Effector memory CD4-positive, alpha-beta T cell (primary cell): ENCODE results near the gene SLC1A1.

Experiments used
- DNase-seq, 3 donors: peaks; one replicate each; pipeline ENCODE4 v3.0.0-alpha.2; 2020
- H3K27ac ChIP-seq: 2 replicates; pipeline ENCODE4 v1.7.0; 2013; ENCODE audit warnings: mild to moderate bottlenecking, low read length, moderate library complexity; ENCODE audit not compliant: insufficient read depth, poor library complexity, severe bottlenecking
- H3K27me3 ChIP-seq: replicated peaks from 2 replicates; pipeline ENCODE4 v1.7.0; 2013; ENCODE audit warnings: mild to moderate bottlenecking, low read length; ENCODE audit not compliant: insufficient read depth, control insufficient read depth, poor library complexity, severe bottlenecking
- H3K36me3 ChIP-seq: 2 replicates; pipeline ENCODE4 v1.7.0; 2013; ENCODE audit warnings: mild to moderate bottlenecking, low read length, moderate library complexity; ENCODE audit not compliant: control insufficient read depth, insufficient read depth
- H3K4me1 ChIP-seq: 2 replicates; pipeline ENCODE4 v1.7.0; 2013; ENCODE audit warnings: low read length, mild to moderate bottlenecking; ENCODE audit not compliant: control insufficient read depth, insufficient read depth, poor library complexity, severe bottlenecking
- H3K4me3 ChIP-seq: 2 replicates; pipeline ENCODE4 v1.7.0; 2013; ENCODE audit warnings: low read length, low read depth, mild to moderate bottlenecking; ENCODE audit not compliant: insufficient read depth, poor library complexity, severe bottlenecking
- H3K9me3 ChIP-seq: 2 replicates; pipeline ENCODE4 v1.7.0; 2013; ENCODE audit warnings: mild to moderate bottlenecking, low read length, moderate library complexity; ENCODE audit not compliant: control insufficient read depth

The SLC1A1 gene

DNA sequence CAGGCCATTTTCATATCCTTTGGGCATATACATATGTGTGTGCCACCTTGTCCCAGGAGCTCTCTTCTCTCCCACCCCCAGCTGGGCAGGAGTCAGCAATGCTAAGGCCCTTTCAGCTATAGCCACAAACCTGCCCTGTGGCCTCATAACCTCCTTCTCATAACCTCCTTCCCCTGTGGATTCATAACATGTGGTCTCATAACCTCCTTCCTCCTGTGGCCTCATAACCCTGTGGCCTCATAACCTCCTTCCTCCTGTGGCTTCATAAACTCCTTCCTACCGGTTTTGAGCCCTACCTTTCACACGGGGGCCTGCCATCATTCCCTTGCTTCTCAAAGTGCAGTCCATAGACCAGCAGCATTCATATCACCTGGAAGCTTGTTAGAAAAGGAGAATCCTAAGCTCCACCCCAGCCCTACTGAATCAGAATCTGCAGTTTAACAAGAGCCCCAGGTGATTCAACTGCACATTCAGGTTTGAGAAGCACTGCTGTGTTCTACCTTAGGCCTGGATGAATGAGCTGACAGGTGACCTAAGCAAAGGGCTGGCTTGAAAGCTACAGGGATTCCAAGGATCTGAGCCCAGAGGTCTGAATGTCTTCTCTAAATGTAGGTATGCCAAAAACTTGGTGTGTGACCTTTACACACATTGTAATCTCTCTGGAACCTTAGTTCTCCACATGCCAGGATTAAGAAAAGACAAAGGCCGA is 129.9 kb downstream of the SLC1A1 start:
- Histone ChIP-seq H3K4me1 (peaks cover 7% of the 10 kb centered on the region), H3K4me3 (no peak overlapping the region), H3K27ac (no peak overlapping the region), H3K27me3 (no peaks in the 10 kb centered on the region), H3K36me3 (no peaks in the 10 kb centered on the region), H3K9me3 (no peaks in the 10 kb centered on the region)
- DNase-seq, result no peak

GRCh38 chr9:4620881-4621555 is 130.8 kb downstream of the SLC1A1 start:
- Histone ChIP-seq H3K27ac (no peak overlapping the region), H3K27me3 (no peaks in the 10 kb centered on the region), H3K36me3 (no peaks in the 10 kb centered on the region), H3K9me3 (no peaks in the 10 kb centered on the region), H3K4me3 (no peak overlapping the region), H3K4me1 (peaks cover 7% of the 10 kb centered on the region)
- no peak for DNase-seq

DNA sequence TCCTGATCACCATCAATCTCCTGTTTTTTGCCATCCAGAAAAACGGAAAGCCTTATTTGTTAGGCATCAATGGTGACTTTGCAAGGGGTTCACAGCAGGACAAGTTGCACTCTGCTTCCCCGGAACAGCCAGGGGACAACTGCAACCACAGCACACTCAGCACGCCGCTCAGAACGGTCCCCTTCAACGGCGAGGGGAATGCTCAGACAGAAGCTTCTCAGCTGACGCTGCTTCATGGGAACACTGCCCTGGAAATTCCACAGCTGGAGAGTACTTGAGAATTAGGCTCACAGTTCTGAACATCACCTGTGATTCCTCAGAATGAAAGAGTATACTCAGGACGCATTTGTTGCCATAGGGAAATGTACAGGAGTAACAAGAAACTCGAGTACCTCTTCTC is 131.7 kb downstream of the SLC1A1 start:
- H3K27me3 ChIP-seq, result no peaks in the 10 kb centered on the region
- peaks cover 7% of the 10 kb centered on the region for H3K4me1 ChIP-seq
- no peaks in the 10 kb centered on the region for H3K9me3 ChIP-seq
- H3K4me3 ChIP-seq, result no peak overlapping the region
- H3K36me3 ChIP-seq, result no peaks in the 10 kb centered on the region
- no peak overlapping the region for H3K27ac ChIP-seq
- no peak for DNase-seq

DNA sequence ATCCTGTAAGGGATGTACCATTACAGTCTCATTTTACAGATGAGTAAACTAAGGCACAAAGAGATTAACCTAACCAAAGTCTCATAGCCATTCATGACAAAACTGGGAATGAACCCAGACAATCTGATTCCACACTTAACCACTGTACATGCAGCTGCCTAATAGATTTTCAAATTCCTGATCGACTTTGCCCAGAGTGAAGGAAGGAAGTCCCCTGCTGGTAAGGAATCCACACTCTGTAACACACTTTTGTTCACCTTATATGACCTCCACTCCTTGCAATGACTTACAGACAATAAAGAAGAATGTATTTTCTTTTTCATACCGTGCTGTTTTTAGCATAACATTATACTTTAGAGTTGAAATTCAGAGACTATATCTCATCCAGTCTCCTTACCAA is 140.6 kb downstream of the SLC1A1 start:
- no peak for DNase-seq
- Histone ChIP-seq H3K9me3 (no peaks in the 10 kb centered on the region), H3K4me1 (no peaks in the 10 kb centered on the region), H3K4me3 (no peak overlapping the region), H3K27ac (no peak overlapping the region), H3K27me3 (no peaks in the 10 kb centered on the region), H3K36me3 (no peaks in the 10 kb centered on the region)
